Measurements from ENCODE around the gene SAP30.

Gene SAP30

GRCh38 chr4:173415885-173416653 lies 45.3 kb downstream of the SAP30 start:
- DNase-seq = no peak

- no peak for DNase-seq
Observed at GRCh38 chr4:173417833-173418232, 47.1 kb downstream of the SAP30 start.

- DNase-seq = no peak
Observed at GRCh38 chr4:173418639-173419038, 47.9 kb downstream of the SAP30 start.

GRCh38 chr4:173420324-173420752 lies 49.6 kb downstream of the SAP30 start:
- DNase-seq = no peak

GRCh38 chr4:173420801-173421200 lies 50.0 kb downstream of the SAP30 start:
- DNase-seq = no peak

- peak; percentile 33 for DNase-seq
Observed at GRCh38 chr4:173424899-173425805, 54.4 kb downstream of the SAP30 start.

GRCh38 chr4:173426064-173426463 lies 55.3 kb downstream of the SAP30 start:
- DNase-seq = no peak
